GM12864 (cell line): ENCODE results near the gene TM6SF1.
"Not testable (repeated sequence)": the region's sequence is repeated elsewhere in the genome, so short reads cannot be mapped to it uniquely, and the experiment has no call there.

ENCODE experiments used
- DNase-seq: peaks from one replicate; pipeline ENCODE4 v3.0.0-alpha.2; 2011; ENCODE audit warnings: low read depth
- H3K4me3 ChIP-seq: 2 replicates; pipeline ENCODE4 v1.5.1; 2011; ENCODE audit warnings: mild to moderate bottlenecking, low read depth, low read length, control low read depth
- TF ChIP-seq, protein P1 (sequence below): IDR thresholded peaks from 2 replicates; pipeline ENCODE4 v1.5.1; 2011; ENCODE audit warnings: low read depth, mild to moderate bottlenecking, moderate library complexity, low read length, control low read depth, inconsistent platforms; ENCODE audit errors: missing control alignments

TM6SF1 gene

DNA sequence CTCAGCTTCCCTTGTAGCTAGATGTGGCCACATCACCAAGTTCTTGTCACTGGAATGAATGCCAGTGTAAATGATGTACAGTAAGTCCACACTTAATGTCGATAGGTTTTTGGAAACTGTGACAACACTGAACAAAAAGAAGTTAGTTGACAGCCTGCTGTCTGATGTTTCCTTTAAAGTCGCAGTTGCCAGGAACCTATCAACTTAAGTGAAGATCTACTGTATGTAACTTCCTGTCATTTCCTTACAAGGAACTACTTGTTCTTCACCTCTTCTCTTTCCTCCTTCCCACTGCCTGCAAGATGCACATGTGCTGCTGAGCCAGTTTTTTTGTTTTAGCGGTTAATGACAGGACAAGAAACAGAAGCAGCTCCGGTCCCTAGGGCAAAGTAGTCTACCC is 55.6 kb downstream of the TM6SF1 start:
- H3K4me3 ChIP-seq, result no peak overlapping the region
- TF ChIP-seq, protein P1, sequence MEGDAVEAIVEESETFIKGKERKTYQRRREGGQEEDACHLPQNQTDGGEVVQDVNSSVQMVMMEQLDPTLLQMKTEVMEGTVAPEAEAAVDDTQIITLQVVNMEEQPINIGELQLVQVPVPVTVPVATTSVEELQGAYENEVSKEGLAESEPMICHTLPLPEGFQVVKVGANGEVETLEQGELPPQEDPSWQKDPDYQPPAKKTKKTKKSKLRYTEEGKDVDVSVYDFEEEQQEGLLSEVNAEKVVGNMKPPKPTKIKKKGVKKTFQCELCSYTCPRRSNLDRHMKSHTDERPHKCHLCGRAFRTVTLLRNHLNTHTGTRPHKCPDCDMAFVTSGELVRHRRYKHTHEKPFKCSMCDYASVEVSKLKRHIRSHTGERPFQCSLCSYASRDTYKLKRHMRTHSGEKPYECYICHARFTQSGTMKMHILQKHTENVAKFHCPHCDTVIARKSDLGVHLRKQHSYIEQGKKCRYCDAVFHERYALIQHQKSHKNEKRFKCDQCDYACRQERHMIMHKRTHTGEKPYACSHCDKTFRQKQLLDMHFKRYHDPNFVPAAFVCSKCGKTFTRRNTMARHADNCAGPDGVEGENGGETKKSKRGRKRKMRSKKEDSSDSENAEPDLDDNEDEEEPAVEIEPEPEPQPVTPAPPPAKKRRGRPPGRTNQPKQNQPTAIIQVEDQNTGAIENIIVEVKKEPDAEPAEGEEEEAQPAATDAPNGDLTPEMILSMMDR, result no peak
- no peak for DNase-seq

DNA sequence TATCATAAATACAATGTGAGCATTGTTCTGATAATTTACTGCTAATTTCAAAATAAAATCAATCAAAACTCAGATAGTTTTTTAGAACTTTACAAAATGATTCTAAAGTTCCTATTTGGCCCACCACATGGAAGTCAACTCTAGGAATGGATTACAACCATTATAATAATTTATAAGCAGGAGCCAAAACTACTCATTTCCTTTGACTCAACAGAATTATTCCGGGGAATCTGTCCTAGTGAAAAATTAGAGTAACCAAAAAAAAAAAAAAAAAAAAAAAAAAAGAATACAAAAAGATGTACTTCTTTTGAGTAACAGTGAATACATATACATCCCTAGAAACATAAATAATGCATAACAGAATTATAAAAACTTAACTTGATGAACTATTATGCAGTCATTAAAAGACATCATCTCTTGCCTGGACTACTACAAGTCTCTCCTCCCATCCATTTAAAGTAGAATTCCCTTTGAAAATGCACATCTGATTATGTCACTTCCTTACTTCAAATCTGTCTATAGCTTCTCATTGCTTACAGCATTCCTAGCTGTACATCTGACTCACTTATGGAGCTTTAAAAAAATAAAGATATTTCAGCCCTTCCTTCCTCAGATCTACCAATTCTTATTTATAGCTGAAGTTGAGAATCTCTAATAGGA is 56.8 kb downstream of the TM6SF1 start:
- no peak for DNase-seq
- TF ChIP-seq, protein P1, result no peak
- no peak overlapping the region for H3K4me3 ChIP-seq

DNA sequence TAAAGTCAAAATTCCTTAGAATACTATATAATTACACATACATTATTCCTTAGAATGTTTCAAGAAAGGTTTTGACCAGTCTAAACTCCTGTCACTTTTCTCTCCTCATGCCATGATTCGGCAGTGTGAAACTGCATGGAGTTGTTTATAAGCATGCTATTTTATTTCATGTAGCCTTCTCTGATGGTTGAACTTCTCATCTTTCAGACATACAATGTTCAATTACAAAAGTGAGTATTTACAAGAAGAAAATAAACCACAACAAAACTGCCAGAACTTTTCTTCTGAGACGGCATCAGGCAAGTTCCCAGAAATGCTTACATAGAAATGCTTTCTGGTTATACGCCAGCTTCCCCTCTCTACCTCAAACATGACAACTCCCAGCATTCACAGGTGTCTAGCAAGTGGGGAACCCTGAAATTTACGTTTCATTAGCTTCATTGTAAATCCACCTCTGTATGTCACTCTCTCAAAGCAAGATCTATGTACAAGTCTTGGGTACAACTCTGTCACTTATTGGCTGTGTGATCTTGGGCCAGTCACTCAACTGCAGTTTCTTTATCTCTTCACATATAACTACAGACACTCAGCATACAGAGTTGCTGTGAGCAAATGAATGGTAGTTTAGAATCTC is 57.4 kb downstream of the TM6SF1 start:
- H3K4me3 ChIP-seq, result no peak overlapping the region
- TF ChIP-seq, protein P1, result no peak
- DNase-seq, result no peak

DNA sequence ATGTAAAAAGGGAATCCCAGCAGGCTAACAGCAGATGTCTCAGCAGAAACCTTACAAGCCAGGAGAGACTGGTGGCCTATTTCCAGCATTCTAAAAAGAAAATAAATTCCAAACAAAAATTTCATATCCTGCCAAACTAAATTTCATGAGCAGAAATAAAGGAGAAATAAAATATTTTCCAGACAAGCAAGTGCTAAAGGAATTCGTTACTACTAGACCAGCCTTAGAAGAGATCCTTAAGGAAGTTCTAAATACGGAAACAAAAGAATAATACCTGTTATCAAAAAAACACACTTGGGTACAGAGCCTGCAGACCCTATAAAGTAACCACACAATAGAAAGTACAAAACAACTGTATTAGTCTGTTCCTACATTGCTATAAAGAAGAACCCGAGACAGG is 58.8 kb downstream of the TM6SF1 start:
- DNase-seq, result no peak
- TF ChIP-seq, protein P1, result no peak
- no peak overlapping the region for H3K4me3 ChIP-seq

DNA sequence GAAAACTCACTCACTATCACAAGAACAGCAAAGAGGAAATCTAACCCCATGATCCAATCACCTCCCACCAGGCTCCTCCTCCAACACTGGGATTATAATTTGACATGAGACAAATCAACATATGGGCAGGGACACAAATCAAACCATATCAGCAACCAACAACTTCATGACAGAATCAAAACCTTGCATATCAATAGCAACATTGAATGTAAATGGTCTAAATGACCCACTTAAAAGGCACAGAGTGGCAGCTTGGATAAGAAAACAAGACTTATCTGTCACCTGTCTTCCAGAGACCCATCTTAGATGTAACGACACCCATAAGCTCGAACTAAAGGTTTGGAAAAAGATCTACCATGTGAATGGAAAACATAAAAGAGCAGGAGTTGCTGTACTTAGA is 59.4 kb downstream of the TM6SF1 start:
- TF ChIP-seq, protein P1, result no peak
- no peak overlapping the region for H3K4me3 ChIP-seq
- no peak for DNase-seq

DNA sequence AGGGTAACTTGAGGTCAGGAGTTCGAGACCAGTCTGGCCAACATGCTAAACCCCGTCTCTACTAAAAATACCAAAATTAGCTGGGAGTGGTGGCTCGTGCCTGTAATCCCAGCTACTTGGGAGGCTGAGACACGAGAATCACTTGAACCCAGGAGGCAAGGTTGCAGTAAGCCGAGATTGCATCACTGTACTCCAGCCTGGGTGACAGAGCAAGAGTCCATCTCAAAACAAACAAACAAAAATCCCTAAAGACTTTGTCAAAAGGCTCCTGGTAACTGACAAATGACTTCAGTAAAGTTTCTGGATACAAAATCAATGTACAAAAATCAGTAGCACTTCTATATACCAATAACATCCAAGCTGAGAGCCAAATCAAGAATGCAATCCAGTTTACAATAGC is 62.1 kb downstream of the TM6SF1 start:
- not testable (repeated sequence) for H3K4me3 ChIP-seq, DNase-seq

DNA sequence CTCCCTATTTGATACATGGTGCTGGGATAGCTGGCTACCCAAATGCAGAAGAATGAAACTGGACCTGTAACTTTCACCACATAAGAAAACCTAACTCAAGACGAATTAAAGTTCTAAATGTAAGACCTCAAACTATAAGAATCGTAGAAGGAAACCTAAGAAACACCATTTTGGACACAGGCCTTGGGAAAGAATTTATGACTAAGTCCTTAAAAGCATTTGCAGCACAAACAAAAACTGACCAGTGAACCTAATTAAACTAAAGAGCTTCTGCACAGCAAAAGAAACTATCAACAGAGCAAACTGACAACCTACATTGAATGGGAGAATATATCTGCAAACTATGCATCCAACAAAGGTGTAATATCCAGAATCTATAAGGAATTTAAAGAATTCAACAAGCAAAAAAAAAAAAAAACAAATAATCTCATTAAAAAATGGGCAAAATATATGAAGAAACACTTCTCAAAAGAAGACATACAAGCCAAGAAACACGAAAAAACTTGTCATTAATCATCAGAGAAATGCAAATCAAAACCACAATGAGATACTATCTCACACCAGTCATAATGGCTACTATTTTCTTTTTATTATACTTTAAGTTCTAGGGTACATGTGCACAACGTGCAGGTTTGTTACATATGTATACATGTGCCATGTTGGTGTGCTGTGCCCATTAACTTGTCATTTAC is 63.2 kb downstream of the TM6SF1 start:
- TF ChIP-seq, protein P1, result no peak
- DNase-seq, result no peak
- no peak overlapping the region for H3K4me3 ChIP-seq
